IPS DF 19.7 (cell line): Measurements from ENCODE around the gene TTC28.
"Not testable (repeated sequence)": the region's sequence is repeated elsewhere in the genome, so short reads cannot be mapped to it uniquely, and the experiment has no call there.

Source experiments
- DNase-seq: peaks from one replicate; pipeline ENCODE4 v3.0.0-alpha.2; 2013; ENCODE audit warnings: low read depth, low spot score

TTC28 gene

GRCh38 chr22:28488825-28489224 lies 190.8 kb downstream of the TTC28 start:
- no peak for DNase-seq

GRCh38 chr22:28484662-28485061 lies 195.0 kb downstream of the TTC28 start:
- no peak for DNase-seq

- DNase-seq: no peak
Observed at GRCh38 chr22:28481725-28482124, 197.9 kb downstream of the TTC28 start.

- no peak for DNase-seq
Observed at GRCh38 chr22:28480000-28480715, 199.5 kb downstream of the TTC28 start.

- no peak for DNase-seq
Observed at GRCh38 chr22:28478564-28478963, 201.1 kb downstream of the TTC28 start.

GRCh38 chr22:28477556-28477955 lies 202.1 kb downstream of the TTC28 start:
- no peak for DNase-seq

GRCh38 chr22:28474330-28474729 lies 205.3 kb downstream of the TTC28 start:
- no peak for DNase-seq

GRCh38 chr22:28473258-28473657 lies 206.4 kb downstream of the TTC28 start:
- no peak for DNase-seq

- not testable (repeated sequence) for DNase-seq
Observed at GRCh38 chr22:28467055-28467454, 212.6 kb downstream of the TTC28 start.

GRCh38 chr22:28466399-28466798 lies 213.2 kb downstream of the TTC28 start:
- DNase-seq: no peak

GRCh38 chr22:28465841-28466240 lies 213.8 kb downstream of the TTC28 start:
- no peak for DNase-seq

GRCh38 chr22:28464127-28464526 lies 215.5 kb downstream of the TTC28 start:
- DNase-seq: no peak

GRCh38 chr22:28463408-28463807 lies 216.2 kb downstream of the TTC28 start:
- DNase-seq: not testable (repeated sequence)

- no peak for DNase-seq
Observed at GRCh38 chr22:28462901-28463300, 216.7 kb downstream of the TTC28 start.

GRCh38 chr22:28462041-28462440 lies 217.6 kb downstream of the TTC28 start:
- DNase-seq: no peak

- no peak for DNase-seq
Observed at GRCh38 chr22:28454431-28455064, 225.1 kb downstream of the TTC28 start.

GRCh38 chr22:28450109-28450508 lies 229.5 kb downstream of the TTC28 start:
- DNase-seq: no peak

GRCh38 chr22:28449041-28449440 lies 230.6 kb downstream of the TTC28 start:
- DNase-seq: no peak

- no peak for DNase-seq
Observed at GRCh38 chr22:28448625-28449024, 231.0 kb downstream of the TTC28 start.

- DNase-seq: no peak
Observed at GRCh38 chr22:28444659-28445058, 235.0 kb downstream of the TTC28 start.

GRCh38 chr22:28443526-28443876 lies 236.1 kb downstream of the TTC28 start:
- peak; percentile 47 for DNase-seq

- DNase-seq: no peak
Observed at GRCh38 chr22:28442711-28443525, 236.7 kb downstream of the TTC28 start.

- peak; percentile 54 for DNase-seq
Observed at GRCh38 chr22:28442264-28442710, 237.4 kb downstream of the TTC28 start.
